GM18873 (cell line): ENCODE measurements around the gene PIK3CD.
"Not testable (repeated sequence)": the region's sequence is repeated elsewhere in the genome, so short reads cannot be mapped to it uniquely, and the experiment has no call there.

Experiments used
- ATAC-seq: cut with Tn5 transposase; IDR thresholded peaks from one replicate; pipeline ENCODE4 v1.9.1; 2021; ENCODE audit warnings: mild to moderate bottlenecking, moderate library complexity, moderate number of reproducible peaks; ENCODE audit not compliant: unreplicated experiment, low FRiP score

The PIK3CD gene

GRCh38 chr1:9761855-9762254 is 110.3 kb downstream of the PIK3CD start:
- ATAC-seq = no peak

DNA sequence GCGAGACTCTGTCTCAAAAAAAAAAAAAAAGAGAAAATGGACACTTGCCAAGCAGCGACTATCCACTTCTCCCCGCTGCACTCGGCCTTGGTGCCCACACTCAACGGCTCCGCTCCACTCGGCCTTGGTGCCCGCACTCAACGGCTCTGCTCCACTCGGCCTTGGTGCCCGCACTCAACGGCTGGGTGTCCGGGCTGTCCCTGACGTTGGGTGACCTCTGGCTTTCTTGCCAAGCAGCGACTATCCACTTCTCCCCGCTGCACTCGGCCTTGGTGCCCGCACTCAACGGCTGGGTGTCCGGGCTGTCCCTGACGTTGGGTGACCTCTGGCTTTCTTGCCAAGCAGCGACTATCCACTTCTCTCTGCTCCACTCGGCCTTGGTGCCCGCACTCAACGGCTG is 110.9 kb downstream of the PIK3CD start:
- ATAC-seq = not testable (repeated sequence)

DNA sequence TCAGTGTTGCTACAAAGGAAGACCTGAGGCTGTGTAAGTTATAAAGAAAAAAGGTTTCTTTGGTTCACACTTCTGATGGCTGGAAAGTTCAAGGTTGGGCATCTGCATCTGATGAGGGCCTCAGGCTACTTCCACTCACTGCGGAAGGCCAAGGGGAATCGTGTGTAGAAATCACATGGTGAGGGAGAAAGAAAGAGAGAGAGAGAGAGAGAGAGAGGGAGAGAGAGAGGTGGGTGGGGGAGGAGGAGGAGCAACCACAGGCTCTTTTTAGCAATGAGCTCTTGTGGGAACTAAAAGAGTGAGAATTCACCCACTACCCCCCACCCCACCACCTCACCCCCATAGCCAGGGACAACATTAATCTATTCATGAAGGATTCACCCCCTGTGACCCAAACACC is 112.4 kb downstream of the PIK3CD start:
- ATAC-seq = no peak

GRCh38 chr1:9764550-9764949 is 113.0 kb downstream of the PIK3CD start:
- no peak for ATAC-seq

DNA sequence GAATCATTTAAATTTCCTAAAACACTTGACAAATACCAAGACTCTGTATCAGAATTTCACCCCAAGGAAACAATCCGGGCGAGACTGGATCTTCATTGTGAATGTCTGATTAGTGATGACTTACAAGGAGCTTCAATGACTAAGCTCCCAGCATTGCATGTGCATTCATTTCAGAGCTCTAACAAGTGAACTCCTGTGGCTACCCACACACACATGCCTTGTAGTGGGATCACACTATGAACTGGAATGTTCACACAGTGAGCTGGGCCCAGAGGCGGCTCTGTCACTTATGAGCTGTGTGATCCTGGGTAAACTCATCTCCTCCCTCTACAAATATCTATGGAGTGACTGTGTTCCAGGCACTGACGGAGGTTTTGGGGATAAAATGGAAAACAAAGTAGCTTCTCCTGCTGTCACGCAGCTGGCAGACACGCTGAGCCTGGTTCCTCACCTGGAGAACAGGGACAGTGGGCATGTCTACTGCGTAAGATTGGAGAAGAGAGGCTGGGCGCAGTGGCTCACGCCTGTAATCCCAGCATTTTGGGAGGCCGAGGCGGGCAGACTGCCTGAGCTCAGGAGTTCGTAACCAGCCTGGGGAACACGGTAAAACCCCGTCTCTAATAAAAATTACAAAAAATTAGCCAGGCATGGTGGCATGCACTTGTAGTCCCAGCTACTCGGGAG is 115.4 kb downstream of the PIK3CD start:
- ATAC-seq = no peak

DNA sequence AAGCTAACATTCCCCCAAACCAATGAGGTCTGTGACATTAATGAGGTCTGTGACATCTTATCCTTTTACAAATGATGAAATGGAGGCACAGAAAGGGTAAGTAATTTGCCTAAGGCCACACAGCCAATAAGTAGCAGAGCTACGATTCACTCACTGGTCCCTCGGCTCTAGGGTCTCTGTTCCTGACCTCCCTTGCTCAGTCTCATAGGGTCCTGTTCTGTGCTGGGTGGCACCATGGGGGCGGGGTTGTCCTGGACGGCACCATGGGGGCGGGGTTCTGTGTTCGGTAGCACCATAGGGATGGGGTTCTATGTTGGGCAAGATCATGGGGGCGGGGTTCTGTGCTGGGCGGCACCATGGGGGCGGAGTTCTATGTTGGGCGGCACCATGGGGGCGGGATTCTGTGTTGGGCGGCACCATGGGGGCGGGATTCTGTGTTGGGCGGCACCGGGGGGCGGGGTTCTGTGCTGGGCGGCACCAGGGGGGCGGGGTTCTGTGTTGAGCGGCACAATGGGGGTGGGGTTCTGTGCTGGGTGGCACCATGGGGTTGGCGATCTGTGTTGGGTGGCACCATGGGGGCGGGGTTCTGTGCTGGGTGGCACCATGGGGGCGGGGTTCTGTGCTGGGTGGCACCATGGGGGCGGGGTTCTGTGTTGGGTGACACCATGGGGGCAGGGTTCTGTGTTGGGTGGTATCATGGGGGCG is 116.6 kb downstream of the PIK3CD start:
- no peak for ATAC-seq

- ATAC-seq = no peak
Observed at GRCh38 chr1:9768983-9769382, 117.5 kb downstream of the PIK3CD start.

DNA sequence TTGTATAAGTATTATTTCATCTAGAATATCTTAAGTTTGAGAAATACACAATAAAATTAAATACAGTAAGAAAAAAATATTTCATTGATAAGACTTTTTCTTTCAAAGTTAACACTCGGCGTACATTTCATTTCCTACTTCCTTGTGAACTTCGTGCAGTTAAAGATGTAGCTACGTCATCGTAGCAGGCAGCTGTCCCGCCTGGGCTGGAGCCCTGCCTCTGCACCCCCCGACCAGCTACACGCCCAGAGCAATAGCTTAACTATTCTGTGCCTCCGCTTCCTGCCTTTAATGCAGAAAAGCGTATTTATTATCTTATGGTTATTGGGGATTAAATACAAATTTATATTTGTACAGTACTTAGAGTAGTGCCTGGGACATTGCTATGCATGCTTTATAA is 118.8 kb downstream of the PIK3CD start:
- no peak for ATAC-seq

DNA sequence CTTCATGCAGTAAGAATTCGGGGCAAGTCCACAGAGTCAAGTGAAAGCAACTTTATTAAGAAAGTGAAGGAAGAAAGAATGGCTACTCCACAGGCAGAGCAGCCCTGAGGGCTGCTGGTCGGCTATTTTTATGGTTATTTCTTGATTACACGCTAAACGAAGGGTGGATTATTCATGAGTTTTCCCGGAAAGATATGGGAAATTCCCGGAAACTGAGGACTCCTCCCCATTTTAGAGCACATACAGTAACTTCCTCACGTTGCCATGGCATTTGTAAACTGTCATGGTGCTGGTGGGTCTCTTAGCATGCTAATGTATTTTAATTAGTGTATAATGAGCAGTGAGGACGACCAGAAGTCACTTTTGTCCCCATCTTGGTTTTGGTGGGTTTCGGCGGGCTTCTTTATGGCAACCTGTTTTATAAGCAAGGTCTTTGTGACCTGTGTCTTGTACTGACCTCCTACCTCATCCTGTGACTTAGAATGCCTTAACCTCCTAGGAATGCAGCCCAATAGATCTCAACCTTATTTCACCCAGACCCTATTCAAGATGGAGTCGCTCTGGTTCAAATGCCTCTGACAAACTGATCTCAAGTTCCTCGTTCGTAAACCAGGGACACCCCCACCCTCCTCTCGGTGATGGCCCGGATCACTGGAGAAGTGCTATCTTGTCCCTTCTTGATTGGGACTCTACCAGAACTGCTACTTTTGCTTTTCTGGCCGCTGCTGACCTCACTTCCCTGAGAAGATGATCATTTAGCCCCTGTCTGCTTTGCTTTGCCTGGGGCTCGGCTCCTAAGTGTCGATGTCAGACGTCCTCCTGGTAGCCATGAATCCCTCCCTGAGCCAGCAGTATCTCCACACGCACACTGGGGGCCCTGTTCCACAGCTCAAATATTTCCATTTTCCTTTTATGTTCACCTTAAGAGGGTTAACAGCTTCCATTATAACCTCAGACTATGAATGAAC is 123.5 kb downstream of the PIK3CD start:
- ATAC-seq = no peak

DNA sequence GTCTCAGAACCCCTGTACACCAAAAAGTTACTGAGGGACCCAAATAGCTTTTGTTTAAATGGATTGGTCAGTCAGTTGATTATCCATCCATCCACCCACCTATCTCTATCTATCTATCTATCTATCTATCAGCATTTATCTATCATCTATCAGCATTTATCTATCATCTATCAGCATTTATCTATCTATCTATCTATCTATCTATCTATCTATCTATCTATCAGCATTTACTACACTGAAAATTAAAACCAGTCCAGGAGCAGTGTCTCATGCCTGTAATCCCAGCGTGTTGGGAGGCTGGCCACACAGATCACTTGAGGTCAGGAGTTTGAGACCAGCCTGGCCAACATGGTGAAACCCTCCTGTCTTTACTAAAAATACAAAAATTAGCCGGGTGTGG is 125.2 kb downstream of the PIK3CD start:
- no peak for ATAC-seq
